Posterior vena cava (tissue), 2 donors: ENCODE results near the gene BAIAP2L2. TPM values are rescaled to one million over a fixed set of nuclear protein-coding genes. Genes with fewer than 3 reads are reported as not detected.
"Not testable (repeated sequence)": the region's sequence is repeated elsewhere in the genome, so short reads cannot be mapped to it uniquely, and the experiment has no call there.

Experiments used
- DNase-seq: peaks from one replicate; pipeline ENCODE4 v3.0.0-alpha.2; 2020; ENCODE audit warnings: low spot score
- intact Hi-C, 2 donors: fragments of 100-400 bp; cut with DNase I; formaldehyde crosslinking; loops; one replicate each; pipeline versions ENCODE4 v1.14.1 to v1.14.2; 2022 to 2023
- total RNA-seq, 2 donors: library from RNA; stranded (reverse); fragmentation: NEBNext Ultra II Directional; extraction: Animal tissue kit (Norgen Biotek cat#: 25700); gene quantifications; one replicate each; pipeline ENCODE4 v1.2.1, GENCODE V29; 2021
- donor health status: DM: yes; HTN: yes; CAD: no.
- donor health status: DM: yes; HTN: yes; CAD: no.

Gene BAIAP2L2
- total RNA-seq, 2 donors from 2014 or later, result 0.24 to 0.37 TPM

- intact Hi-C loops, result no loop called here
- DNase-seq, result no peak
Observed at GRCh38 chr22:38085501-38085900, 25.0 kb downstream of the BAIAP2L2 start.

DNA sequence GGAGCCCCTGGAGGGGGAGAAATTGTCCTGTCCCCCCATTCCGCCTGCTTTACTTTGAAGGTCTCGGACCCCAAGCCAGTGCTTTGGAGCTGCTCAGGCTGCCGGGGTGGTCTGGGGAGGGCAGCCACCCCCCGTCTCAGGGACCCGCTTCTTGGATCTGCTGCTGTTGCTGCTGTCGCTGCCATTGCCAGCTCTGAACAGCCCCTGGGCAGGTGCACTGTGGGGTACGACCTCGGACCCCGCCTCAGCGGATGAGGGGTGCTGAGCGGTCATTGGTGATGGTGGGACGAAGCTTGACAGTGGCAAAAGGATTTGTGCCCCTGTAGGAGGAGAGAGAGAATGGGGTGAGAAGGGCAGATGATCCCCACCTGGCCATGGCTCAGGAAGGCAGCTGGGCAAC lies 25.4 kb downstream of the BAIAP2L2 start:
- intact Hi-C loops, result no loop called here
- DNase-seq, result no peak

GRCh38 chr22:38083931-38084631 lies 26.4 kb downstream of the BAIAP2L2 start, which contains the start of gene SLC16A8:
Gene SLC16A8, minus strand, starts transcription at chr22:38084184. Its CDS starts 1,311 bp downstream, at chr22:38082873.
- intact Hi-C loops, result no loop called here
- no peak for DNase-seq

DNA sequence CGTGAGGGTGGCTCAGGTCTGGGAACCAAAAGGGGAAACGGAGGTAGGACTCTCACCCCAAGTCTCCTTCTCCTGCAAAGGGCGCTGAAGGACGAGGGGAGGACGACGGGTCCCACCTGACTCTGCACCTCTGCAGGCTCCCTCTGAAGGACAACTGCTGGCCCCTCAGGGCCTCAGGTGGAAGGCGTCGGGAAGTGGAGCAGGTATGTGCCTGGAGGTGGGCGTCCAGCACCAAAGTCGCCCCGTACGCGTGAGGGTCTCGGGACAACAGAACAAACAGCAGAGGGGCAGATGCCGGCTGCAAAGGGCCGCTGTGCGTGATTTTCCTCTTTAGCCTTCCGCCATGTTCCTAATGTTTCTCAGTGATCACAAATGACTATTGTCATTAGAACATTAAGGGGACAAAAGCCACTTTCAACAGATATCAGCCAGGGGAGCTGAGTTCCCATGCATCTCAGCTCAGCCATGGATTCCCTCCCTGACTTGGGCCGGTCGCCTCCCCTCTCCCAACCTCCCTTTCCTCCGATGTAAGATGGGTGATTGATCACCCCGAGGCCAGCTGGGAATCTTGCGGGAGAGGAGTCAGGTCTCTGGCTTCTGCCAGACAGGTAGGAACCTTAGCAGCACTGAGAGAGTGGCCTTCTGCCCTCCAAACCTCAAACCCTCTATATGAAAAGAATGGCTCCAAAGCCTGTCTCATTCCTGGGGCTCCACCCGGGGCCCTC lies 27.3 kb downstream of the BAIAP2L2 start:
- no peak for DNase-seq
- intact Hi-C loops, result no loop called here

- no peak for DNase-seq
- intact Hi-C loops, result no loop called here
Observed at GRCh38 chr22:38081941-38082828, 28.3 kb downstream of the BAIAP2L2 start.

DNA sequence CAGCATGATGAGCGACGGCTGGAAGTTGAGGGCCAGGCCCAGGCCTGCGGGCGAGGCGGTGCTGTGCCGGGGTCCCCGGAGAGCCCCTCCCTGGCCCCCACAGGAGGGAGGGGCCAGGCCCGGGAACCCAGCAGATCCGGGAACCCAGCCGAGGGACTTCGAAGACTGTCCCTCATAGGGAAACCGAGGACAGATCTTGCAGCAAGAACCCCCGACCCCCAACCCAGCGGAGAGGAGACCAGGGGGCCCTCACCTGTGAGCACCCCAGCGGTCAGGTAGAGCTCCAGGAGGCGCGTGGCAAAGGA lies 28.9 kb downstream of the BAIAP2L2 start:
- intact Hi-C loops, result no loop called here
- no peak for DNase-seq

DNA sequence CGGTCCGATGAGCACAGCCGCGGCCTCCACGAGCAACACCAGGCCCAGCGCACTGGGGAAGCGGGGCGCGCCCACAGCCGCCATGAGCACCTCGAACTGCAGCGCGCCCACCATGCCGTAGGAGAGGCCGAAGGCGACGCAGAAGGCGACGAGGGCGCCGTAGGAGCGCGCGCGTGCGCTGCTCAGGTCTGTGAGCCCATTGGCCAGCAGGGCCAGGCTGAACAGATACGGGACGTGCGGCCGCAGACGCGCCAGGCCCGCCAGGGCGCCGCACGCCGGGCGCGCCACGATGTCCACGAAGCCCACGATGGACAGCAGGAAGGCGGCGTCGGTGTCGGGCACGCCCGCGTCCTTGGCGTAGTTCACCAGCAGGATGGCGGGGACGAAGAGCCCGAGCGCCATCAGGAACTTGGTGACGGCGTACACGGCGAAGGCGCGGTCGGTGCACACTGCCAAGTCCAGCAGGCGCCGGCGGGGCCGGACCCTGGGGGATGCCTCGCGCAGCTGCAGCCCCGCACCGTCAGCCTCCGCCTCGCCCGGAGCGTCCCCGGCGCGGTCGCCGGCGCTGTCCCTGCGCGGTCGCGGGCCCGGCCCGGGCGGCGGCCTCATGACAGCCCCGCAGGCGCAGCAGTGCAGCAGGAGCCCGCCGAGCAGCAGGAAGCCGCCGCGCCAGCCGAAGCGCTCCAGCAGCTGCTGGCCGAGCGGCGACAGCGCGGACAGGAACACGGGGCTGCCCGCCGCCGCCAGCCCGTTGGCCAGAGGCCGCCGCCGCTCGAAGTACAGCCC lies 29.4 kb downstream of the BAIAP2L2 start:
- intact Hi-C loops, result no loop called here
- DNase-seq, result no peak

- no peak for DNase-seq
- intact Hi-C loops, result no loop called here
Observed at GRCh38 chr22:38080474-38080849, 30.0 kb downstream of the BAIAP2L2 start.

DNA sequence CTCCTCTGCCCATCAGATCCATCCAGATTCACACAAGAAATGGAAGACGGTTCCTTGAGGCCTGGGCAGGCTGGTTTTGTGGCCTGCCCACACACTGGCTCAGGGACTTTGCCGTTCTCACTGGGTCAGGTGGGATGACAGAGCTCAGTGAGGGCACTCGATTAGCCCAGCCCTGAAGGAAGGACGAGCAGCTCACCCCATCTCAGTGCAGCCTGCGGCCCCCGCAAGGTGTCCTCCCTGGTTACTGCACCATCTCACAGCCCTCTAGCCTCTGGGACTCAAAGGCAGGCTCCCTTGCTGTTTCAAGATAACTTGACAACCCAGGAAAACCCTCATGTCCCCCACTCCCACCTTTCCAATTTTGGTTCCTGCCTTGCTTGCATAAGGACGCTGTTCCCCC lies 30.7 kb downstream of the BAIAP2L2 start:
- intact Hi-C loops, result loop anchor here in 1 of 2 donors (10.0 kb wide), 1 partner anchor 275 kb away; no protein-coding TSS in a partner anchor
- no peak for DNase-seq

DNA sequence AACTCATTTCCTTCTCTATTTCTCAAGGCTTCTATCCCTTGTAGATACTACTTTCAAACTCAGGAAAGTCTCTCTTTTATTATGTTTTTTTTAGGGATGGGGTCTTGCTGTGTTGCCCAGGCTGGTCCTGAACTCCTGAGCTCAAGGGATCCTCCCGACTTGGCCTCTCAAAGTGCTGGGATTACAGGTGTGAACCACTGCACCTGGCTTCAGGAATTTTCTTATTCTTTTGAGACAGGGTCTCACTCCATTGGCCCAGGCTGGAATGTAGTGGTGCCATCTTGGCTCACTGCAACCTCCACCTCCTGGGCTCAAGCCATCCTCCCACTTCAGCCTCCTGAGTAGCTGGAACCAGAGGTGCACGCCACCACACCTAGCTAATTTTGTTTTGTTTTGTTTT lies 31.3 kb downstream of the BAIAP2L2 start:
- intact Hi-C loops, result loop anchor here in 1 of 2 donors (10.0 kb wide), 1 partner anchor 276 kb away; no protein-coding TSS in a partner anchor
- not testable (repeated sequence) for DNase-seq

- DNase-seq, result no peak
- intact Hi-C loops, result loop anchor here in 1 of 2 donors (10.0 kb wide), 1 partner anchor 277 kb away; no protein-coding TSS in a partner anchor
Observed at GRCh38 chr22:38078046-38078840, 32.2 kb downstream of the BAIAP2L2 start.

DNA sequence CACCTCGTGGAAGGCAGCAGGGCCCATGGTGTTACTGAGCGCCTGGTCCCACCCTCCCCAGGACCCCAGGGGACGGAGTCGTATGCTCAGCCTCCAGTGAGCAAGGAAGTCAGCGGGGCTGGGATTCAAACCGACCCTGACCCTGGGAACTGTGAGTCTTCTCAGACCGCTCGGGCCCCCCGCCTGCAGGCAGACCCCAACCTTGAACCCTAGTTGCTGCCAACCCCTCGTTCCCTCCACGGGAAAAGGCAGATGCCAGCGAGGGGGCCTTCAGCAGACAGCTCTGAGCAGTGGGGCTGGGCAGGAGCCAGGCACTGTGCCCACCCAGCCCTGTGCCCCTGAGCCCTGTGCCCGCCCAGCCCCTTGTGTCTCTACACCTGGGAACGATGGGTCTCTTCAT lies 32.9 kb downstream of the BAIAP2L2 start:
- intact Hi-C loops, result loop anchor here in 1 of 2 donors (10.0 kb wide), 1 partner anchor 277 kb away; no protein-coding TSS in a partner anchor
- no peak for DNase-seq

- intact Hi-C loops, result loop anchor here in 1 of 2 donors (10.0 kb wide), 1 partner anchor 278 kb away; no protein-coding TSS in a partner anchor
Observed at GRCh38 chr22:38077096-38077495, 33.4 kb downstream of the BAIAP2L2 start.

DNA sequence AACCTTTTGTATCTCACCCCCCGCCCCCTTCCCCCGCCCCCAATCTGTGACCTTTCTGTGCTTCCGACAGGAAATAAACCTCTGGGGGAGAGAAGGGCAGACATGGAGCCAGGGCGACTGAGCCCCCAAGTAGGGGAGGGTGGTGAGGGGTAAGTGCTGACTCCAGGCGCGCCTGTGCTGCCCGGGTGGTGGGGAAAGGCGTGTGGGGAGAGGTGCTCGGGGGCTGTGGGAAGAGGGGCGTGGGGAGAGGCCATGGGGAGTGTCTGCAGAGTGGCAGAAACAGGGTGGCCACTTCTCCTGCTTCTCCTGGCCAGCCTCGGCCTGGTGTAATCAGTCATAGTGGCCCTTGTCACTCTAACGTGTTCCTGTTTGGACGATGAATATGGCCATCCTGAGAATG lies 34.5 kb downstream of the BAIAP2L2 start:
- intact Hi-C loops, result loop anchor here in 1 of 2 donors (10.0 kb wide), 1 partner anchor 279 kb away; no protein-coding TSS in a partner anchor
- DNase-seq, result no peak

More at GRCh38 chr22:38077096-38077495, 33.4 kb downstream of the BAIAP2L2 start:
- DNase-seq, result no peak

- no peak for DNase-seq
- intact Hi-C loops, result loop anchor here in 1 of 2 donors (10.0 kb wide), 1 partner anchor 280 kb away; no protein-coding TSS in a partner anchor
Observed at GRCh38 chr22:38075105-38075825, 35.2 kb downstream of the BAIAP2L2 start.

GRCh38 chr22:38074181-38075104 lies 36.0 kb downstream of the BAIAP2L2 start:
- DNase-seq, result no peak
- intact Hi-C loops, result loop anchor here in 1 of 2 donors (10.0 kb wide), 1 partner anchor 280 kb away; no protein-coding TSS in a partner anchor
